ENCODE data around the gene SAMSN1. TPM values are rescaled to one million over a fixed set of nuclear protein-coding genes. Genes with fewer than 3 reads are reported as not detected.
A peak's percentile ranks its signal among the peaks of the same experiment; 100 is the strongest.

SAMSN1 gene
- total and polyA plus RNA-seq, 9 of the 15 experiments (the other 6 are each of a cell fraction or from before 2014, with no cell fraction given): 101 to 223 (median 159) TPM

- Histone ChIP-seq H3K9me1 (ENCODE audit: control insufficient read depth, insufficient read depth, low read length) (no peaks in the 10 kb centered on the region), H3K79me2 (ENCODE audit: control insufficient read depth, insufficient read depth, low read length) (no peaks in the 10 kb centered on the region), H3K4me1 (replicated peaks in 1 of 2; ENCODE audit: control insufficient read depth in 2 of 2, insufficient read depth in 2 of 2, low read length in 2 of 2) (no peaks in the 10 kb centered on the region; a peak in 2 of 5 replicates), H3K9ac (ENCODE audit: insufficient read depth in 1 of 2, low read depth in 2 of 2, low read length in 2 of 2) (no peak overlapping the region), H3K4me3 (no peak overlapping the region), H4K20me1 (replicated peaks; ENCODE audit: control insufficient read depth, insufficient read depth, low read length) (no peaks in the 10 kb centered on the region), H3K4me2 (ENCODE audit: insufficient read depth, low read length) (no peak overlapping the region), H3K36me3 (ENCODE audit: control insufficient read depth, insufficient read depth, low read length) (no peaks in the 10 kb centered on the region), H3K27ac (ENCODE audit: extremely low read depth, low read depth, low read length) (peak overlapping the region; percentile 8; the same call in 1 of the 3 replicates), H3K9me3 (replicated peaks; ENCODE audit: control insufficient read depth, insufficient read depth, low read depth, low read length) (0 out of 2 replicates have a peak, but pooled peaks cover 3% of the 10 kb centered on the region), H2AFZ (ENCODE audit: low read depth, low read length) (peak overlapping the region; percentile 58), H3K27me3 (ENCODE audit: control insufficient read depth in 2 of 2, insufficient read depth in 2 of 2, low read length in 2 of 2) (no peaks in the 10 kb centered on the region)
- ATAC-seq (peak; percentile 74), DNase-seq (ENCODE audit: extremely low read depth in 1 of 4, low spot score in 3 of 4) (peak in 1 of 4 experiments; percentile 36), FAIRE-seq (no peak)
- intact Hi-C loops (cut with micrococcal nuclease) (no loop called here), in situ Hi-C loops (cut with MboI) (no loop called here)
- ChIA-PET CTCF (ENCODE audit: low intra/inter-chr PET ratio) (no interaction called here), POLR2A (interaction anchor here (1.2 to 4.2 kb wide), 4 partner anchors 9 to 21 kb away, joined by 4 to 19 read pairs (median 9); no protein-coding TSS in a partner anchor)
- WGBS (ENCODE audit: insufficient coverage, low coverage, missing lambda C conversion rate): 71% methylated on average over 2 of the region's 2 CpGs
- no TSS peak for BruUV-seq (replicated peaks)
- TF ChIP-seq MAFF (IDR thresholded peaks at IDR 0.05; ENCODE audit: low read length): no peak
- no peak for TF ChIP-seq ZNF740 (CRISPR knock-in tag; IDR thresholded peaks at IDR 0.05)
- 0 out of 4 replicates have a peak, but pooled peaks of 1 of the 2 experiments have one; percentile 27 for TF ChIP-seq ZNF740 (tag; IDR thresholded peaks at IDR 0.05)
- no peak for TF ChIP-seq ELF1 (tag; IDR thresholded peaks at IDR 0.05)
- TF ChIP-seq SIRT6 (IDR thresholded peaks at IDR 0.05; ENCODE audit: low read depth, low read length): no peak
- TF ChIP-seq BACH1 (tag; IDR thresholded peaks at IDR 0.05): no peak
- TF ChIP-seq ZNF395 (CRISPR knock-in tag; IDR thresholded peaks at IDR 0.05): no peak
- no peak for TF ChIP-seq MYNN (IDR thresholded peaks at IDR 0.05)
- no peak for TF ChIP-seq MYNN (CRISPR knock-in tag; IDR thresholded peaks at IDR 0.05)
- no peak for TF ChIP-seq MLLT1 (IDR thresholded peaks at IDR 0.05)
- TF ChIP-seq CEBPG (CRISPR knock-in tag; IDR thresholded peaks at IDR 0.05): no peak
- TF ChIP-seq CEBPG (tag; conservative IDR thresholded peaks at IDR 0.05 in 1 of 2, IDR thresholded peaks at IDR 0.05 in 1 of 2): 0 out of 4 replicates have a peak, but pooled peaks of 1 of the 2 experiments have one; percentile 4
- TF ChIP-seq CEBPB (tag; IDR thresholded peaks at IDR 0.05): peak; percentile 44
- TF ChIP-seq ZNF311 (CRISPR knock-in tag; IDR thresholded peaks at IDR 0.05): peak; percentile 63; the same call in 1 of the 2 replicates
- TF ChIP-seq BHLHE40 (IDR thresholded peaks at IDR 0.05; ENCODE audit: low read length): no peak
- TF ChIP-seq ZNF165 (CRISPR knock-in tag; IDR thresholded peaks at IDR 0.05; ENCODE audit: borderline replicate concordance): no peak
- TF ChIP-seq ATF4 (CRISPR knock-in tag; IDR thresholded peaks at IDR 0.05): 0 out of 2 replicates have a peak, but pooled peaks have one; percentile 11
- no peak for TF ChIP-seq FOXJ3 (CRISPR knock-in tag; IDR thresholded peaks at IDR 0.05)
- TF ChIP-seq DMBX1 (CRISPR knock-in tag; IDR thresholded peaks at IDR 0.05; ENCODE audit: borderline replicate concordance): peak; percentile 79
- no peak for TF ChIP-seq HNRNPL (IDR thresholded peaks at IDR 0.05; ENCODE audit: low read depth, low read length)
Observed at GRCh38 chr21:14591882-14592281, 45.8 kb upstream of the SAMSN1 start.

Measured in K562 (cell line).